Measurements from ENCODE around the gene PAGE1. TPM values are rescaled to one million over a fixed set of nuclear protein-coding genes. Genes with fewer than 3 reads are reported as not detected.

Gene PAGE1
- total and polyA plus RNA-seq, 2 donors (not counting 1 experiment from before 2014, with no cell fraction given) = not detected

- DNase-seq (ENCODE audit: low read depth in 2 of 2) = no peak
- Histone ChIP-seq H3K4me1 (ENCODE audit: control insufficient read depth, extremely low read depth, insufficient read depth, low read length) (no peaks in the 10 kb centered on the region), H4K20me1 (ENCODE audit: control insufficient read depth, extremely low read depth, insufficient read depth, low read length) (no peaks in the 10 kb centered on the region), H3K79me2 (ENCODE audit: control insufficient read depth, insufficient read depth, low read length) (no peaks in the 10 kb centered on the region), H3K4me3 (replicated peaks in 1 of 4; ENCODE audit: control extremely low read depth in 1 of 4, insufficient read depth in 1 of 4, low read depth in 3 of 4, low read length in 4 of 4) (no peak overlapping the region), H3K36me3 (ENCODE audit: control insufficient read depth, insufficient read depth, low read length) (no peaks in the 10 kb centered on the region), H3K27ac (ENCODE audit: insufficient read depth, low read length) (no peak overlapping the region), H3K4me2 (ENCODE audit: extremely low read depth, insufficient read depth, low read length) (no peak overlapping the region), H3K9ac (ENCODE audit: insufficient read depth, low read length) (no peak overlapping the region), H3K27me3 (ENCODE audit: control insufficient read depth, insufficient read depth, low read length) (no peaks in the 10 kb centered on the region), H2AFZ (ENCODE audit: low read length) (no peak overlapping the region), H3K9me3 (ENCODE audit: control insufficient read depth, insufficient read depth, low read depth, low read length) (no peaks in the 10 kb centered on the region)
- TF ChIP-seq CTCF (conservative IDR thresholded peaks at IDR 0.05 in 1 of 2, IDR thresholded peaks at IDR 0.05 in 1 of 2; ENCODE audit: low read depth in 1 of 2, low read length in 2 of 2) (no peak), EZH2 (IDR thresholded peaks at IDR 0.05; ENCODE audit: low read length, missing control alignments) (no peak)
Observed at GRCh38 chrX:49673394-49673793, 22.4 kb downstream of the PAGE1 start.

- no peak for DNase-seq (ENCODE audit: low read depth in 2 of 2)
- Histone ChIP-seq H3K27me3 (ENCODE audit: control insufficient read depth, insufficient read depth, low read length) (no peaks in the 10 kb centered on the region), H3K9ac (ENCODE audit: insufficient read depth, low read length) (no peak overlapping the region), H3K27ac (ENCODE audit: insufficient read depth, low read length) (no peak overlapping the region), H2AFZ (ENCODE audit: low read length) (no peak overlapping the region), H3K4me1 (ENCODE audit: control insufficient read depth, extremely low read depth, insufficient read depth, low read length) (no peaks in the 10 kb centered on the region), H3K79me2 (ENCODE audit: control insufficient read depth, insufficient read depth, low read length) (no peaks in the 10 kb centered on the region), H3K4me2 (ENCODE audit: extremely low read depth, insufficient read depth, low read length) (no peak overlapping the region), H3K4me3 (replicated peaks in 1 of 4; ENCODE audit: control extremely low read depth in 1 of 4, insufficient read depth in 1 of 4, low read depth in 3 of 4, low read length in 4 of 4) (no peak overlapping the region), H3K9me3 (ENCODE audit: control insufficient read depth, insufficient read depth, low read depth, low read length) (no peaks in the 10 kb centered on the region), H4K20me1 (ENCODE audit: control insufficient read depth, extremely low read depth, insufficient read depth, low read length) (no peaks in the 10 kb centered on the region), H3K36me3 (ENCODE audit: control insufficient read depth, insufficient read depth, low read length) (no peaks in the 10 kb centered on the region)
- TF ChIP-seq EZH2 (IDR thresholded peaks at IDR 0.05; ENCODE audit: low read length, missing control alignments) (no peak), CTCF (conservative IDR thresholded peaks at IDR 0.05 in 1 of 2, IDR thresholded peaks at IDR 0.05 in 1 of 2; ENCODE audit: low read depth in 1 of 2, low read length in 2 of 2) (no peak)
Observed at GRCh38 chrX:49664824-49665223, 31.0 kb downstream of the PAGE1 start.

GRCh38 chrX:49661881-49662280 is 33.9 kb downstream of the PAGE1 start:
- Histone ChIP-seq H3K27ac (ENCODE audit: insufficient read depth, low read length) (no peak overlapping the region), H2AFZ (ENCODE audit: low read length) (no peak overlapping the region), H3K79me2 (ENCODE audit: control insufficient read depth, insufficient read depth, low read length) (no peaks in the 10 kb centered on the region), H3K4me3 (replicated peaks in 1 of 4; ENCODE audit: control extremely low read depth in 1 of 4, insufficient read depth in 1 of 4, low read depth in 3 of 4, low read length in 4 of 4) (no peak overlapping the region), H3K4me1 (ENCODE audit: control insufficient read depth, extremely low read depth, insufficient read depth, low read length) (no peaks in the 10 kb centered on the region), H4K20me1 (ENCODE audit: control insufficient read depth, extremely low read depth, insufficient read depth, low read length) (no peaks in the 10 kb centered on the region), H3K27me3 (ENCODE audit: control insufficient read depth, insufficient read depth, low read length) (no peaks in the 10 kb centered on the region), H3K36me3 (ENCODE audit: control insufficient read depth, insufficient read depth, low read length) (no peaks in the 10 kb centered on the region), H3K4me2 (ENCODE audit: extremely low read depth, insufficient read depth, low read length) (no peak overlapping the region), H3K9ac (ENCODE audit: insufficient read depth, low read length) (no peak overlapping the region), H3K9me3 (ENCODE audit: control insufficient read depth, insufficient read depth, low read depth, low read length) (no peaks in the 10 kb centered on the region)
- no peak for TF ChIP-seq EZH2 (IDR thresholded peaks at IDR 0.05; ENCODE audit: low read length, missing control alignments)
- no peak for TF ChIP-seq CTCF (conservative IDR thresholded peaks at IDR 0.05 in 1 of 2, IDR thresholded peaks at IDR 0.05 in 1 of 2; ENCODE audit: low read depth in 1 of 2, low read length in 2 of 2)
- no peak for DNase-seq (ENCODE audit: low read depth in 2 of 2)

Data from fibroblast of lung (primary cell).